GM18517 (cell line): ENCODE data around the gene AKAIN1.

Source experiments
- ATAC-seq: cut with Tn5 transposase; IDR thresholded peaks from one replicate; pipeline ENCODE4 v1.9.1; 2021; ENCODE audit warnings: mild to moderate bottlenecking, moderate library complexity; ENCODE audit not compliant: unreplicated experiment

AKAIN1 gene

GRCh38 chr18:5097116-5097703 is 99.8 kb downstream of the AKAIN1 start:
- ATAC-seq, result no peak

GRCh38 chr18:5095239-5095638 is 101.8 kb downstream of the AKAIN1 start:
- ATAC-seq, result no peak

- ATAC-seq, result no peak
These were observed 103.2 kb downstream of the AKAIN1 start for GRCh38 chr18:5093902-5094301.
